Aorta (tissue), 5 donors: ENCODE measurements around the gene FBXL7. TPM values are rescaled to one million over a fixed set of nuclear protein-coding genes. Genes with fewer than 3 reads are reported as not detected.

Experiments used
- ATAC-seq: fragments of 200-7000 bp; cut with Tn5 transposase; one replicate; pipeline ENCODE4 v1.9.1; 2022; ENCODE audit warnings: moderate library complexity; ENCODE audit not compliant: low FRiP score
- DNase-seq, 2 donors: peaks; one replicate each; pipeline ENCODE4 v3.0.0-alpha.2; 2020
- H3K27ac ChIP-seq, 2 donors: one replicate each; pipeline ENCODE4 v1.5.1; 2013; ENCODE audit warnings: low read length in 2 of 2, mild to moderate bottlenecking in 2 of 2, moderate library complexity in 2 of 2, control low read depth in 1 of 2, inconsistent platforms in 1 of 2, low read depth in 1 of 2
- H3K27me3 ChIP-seq, 2 donors: one replicate each; pipeline ENCODE4 v1.6.1; 2013; ENCODE audit warnings: control low read depth in 1 of 2, low read length in 1 of 2, mild to moderate bottlenecking in 1 of 2, moderate library complexity in 1 of 2; ENCODE audit not compliant: insufficient read depth in 2 of 2, control insufficient read depth in 1 of 2
- H3K36me3 ChIP-seq, 2 donors: one replicate each; pipeline ENCODE4 v1.6.1; 2013; ENCODE audit warnings: control low read depth in 1 of 2, low read length in 1 of 2, mild to moderate bottlenecking in 1 of 2; ENCODE audit not compliant: insufficient read depth in 2 of 2, control insufficient read depth in 1 of 2
- H3K4me1 ChIP-seq, 2 donors: one replicate each; pipeline ENCODE4 v1.6.1; 2013; ENCODE audit warnings: low read length in 2 of 2, control low read depth in 1 of 2, mild to moderate bottlenecking in 1 of 2, moderate library complexity in 1 of 2; ENCODE audit not compliant: insufficient read depth in 2 of 2, control insufficient read depth in 1 of 2
- H3K4me3 ChIP-seq, 2 donors: one replicate each; pipeline ENCODE4 v1.5.1; 2013; ENCODE audit warnings: low read length in 2 of 2, control low read depth in 1 of 2, mild to moderate bottlenecking in 1 of 2
- H3K9me3 ChIP-seq: one replicate; pipeline ENCODE4 v1.6.1; 2013; ENCODE audit warnings: mild to moderate bottlenecking, low read length; ENCODE audit not compliant: control insufficient read depth
- WGBS, 2 donors: extraction: QIAGEN DNeasy Blood & Tissue Kit; methylation state at CpG; one replicate each; pipeline ENCODE4 v1.1.7; 2013; 5-methylcytosine and 5-hydroxymethylcytosine counted together
- intact Hi-C, 2 donors: fragments of 100-400 bp; cut with DNase I; formaldehyde crosslinking; loops; one replicate each; pipeline versions ENCODE4 v1.14.2 to v1.15.0; 2022
- polyA plus RNA-seq, 2 donors: library from polyadenylated mRNA; stranded (reverse); fragments of 200-250 nt; gene quantifications; one replicate each; pipeline ENCODE4 v1.2.3, GENCODE V29; 2013
- total RNA-seq, 2 donors: library from RNA; stranded (reverse); fragmentation: NEBNext Ultra II Directional; extraction: Animal tissue kit (Norgen Biotek cat#: 25700); gene quantifications; one replicate each; pipeline ENCODE4 v1.2.1, GENCODE V29; 2021
- donor health status: healthy with polysubstance abuse.
- donor health status: Bipolar disorder and iron deficiency.
- donor health status: DM: no; HTN: no; CAD: no.
- donor health status: DM: no; HTN: no; CAD: no.
- donor health status: DM: yes; HTN: yes; CAD: no.

FBXL7 gene
- total and polyA plus RNA-seq, 4 donors, result 3.9 to 32.7 (median 14.7) TPM

DNA sequence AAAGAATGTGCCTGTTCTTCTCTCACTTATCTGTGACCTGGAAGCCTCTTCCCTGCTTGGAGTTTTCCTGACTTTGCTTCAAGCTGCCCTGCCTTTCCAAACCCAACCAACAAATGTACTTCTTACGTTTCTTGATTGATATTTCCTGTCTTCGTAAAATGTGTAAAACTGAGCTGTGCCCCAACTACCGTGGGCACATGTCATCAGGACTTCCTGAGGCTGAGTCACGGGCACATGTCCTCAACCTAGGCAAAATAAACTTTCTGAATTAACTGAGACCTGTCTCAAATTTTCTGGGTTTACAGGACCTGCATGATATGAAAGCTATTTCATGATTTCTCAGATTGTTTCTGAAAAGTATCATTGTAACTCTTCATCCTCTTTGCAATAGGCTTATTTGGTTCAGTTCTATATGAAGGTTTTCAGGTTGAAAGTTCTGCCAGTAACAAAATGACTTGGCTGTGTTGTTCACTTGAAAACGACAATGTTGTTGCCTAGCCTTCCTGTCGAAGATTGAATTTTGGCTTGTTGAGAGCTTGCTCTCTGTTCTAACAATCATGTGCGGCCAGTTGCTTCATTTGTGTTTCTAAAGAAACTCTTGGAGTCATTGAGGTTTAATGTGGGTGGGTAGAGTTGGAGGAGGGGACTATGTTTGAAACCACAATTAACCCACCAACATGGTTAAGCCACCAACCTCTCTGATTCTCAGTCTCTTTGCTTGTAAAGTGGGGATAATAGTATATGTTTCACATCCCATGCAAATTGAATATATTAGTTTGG, 145.6 kb downstream of the FBXL7 start:
- H3K27ac ChIP-seq, result no peak overlapping the region
- WGBS, 2 donors, result 9 to 10% methylated on average over 7 of the region's 7 CpGs
- ATAC-seq (no peak), DNase-seq (no peak)
- no peaks in the 10 kb centered on the region for H3K9me3 ChIP-seq
- intact Hi-C loops, result no loop called here
- H3K36me3 ChIP-seq, result no peaks in the 10 kb centered on the region
- H3K4me3 ChIP-seq, result no peak overlapping the region
- H3K27me3 ChIP-seq, result no peaks in the 10 kb centered on the region
- peaks cover 11 to 17% of the 10 kb centered on the region in 2 donors for H3K4me1 ChIP-seq

DNA sequence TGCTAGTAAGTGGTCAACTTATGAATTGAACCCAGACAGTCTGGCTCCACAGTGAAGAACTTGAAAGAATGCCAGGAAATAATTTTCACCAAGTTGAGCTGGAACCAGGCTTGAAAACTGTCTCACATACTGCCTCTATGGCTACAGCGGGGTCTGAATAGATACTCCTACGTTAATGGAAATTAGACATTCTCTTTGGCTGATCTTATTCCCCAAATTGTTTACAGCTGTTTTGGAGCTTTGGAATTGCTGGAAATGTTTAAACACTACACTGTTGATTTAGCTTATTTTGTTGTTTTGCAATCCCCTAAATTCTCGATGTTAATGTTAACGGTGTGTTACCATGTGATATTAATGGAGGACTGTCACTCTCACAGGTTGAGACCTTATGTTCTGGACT, 146.4 kb downstream of the FBXL7 start:
- WGBS, 2 donors, result 29 to 70% methylated on average over 4 of the region's 4 CpGs
- H3K27me3 ChIP-seq, result no peaks in the 10 kb centered on the region
- DNase-seq (no peak), ATAC-seq (peak; percentile 19)
- intact Hi-C loops, result no loop called here
- H3K36me3 ChIP-seq, result no peaks in the 10 kb centered on the region
- peaks cover 11 to 17% of the 10 kb centered on the region in 2 donors for H3K4me1 ChIP-seq
- no peak overlapping the region for H3K27ac ChIP-seq
- H3K9me3 ChIP-seq, result no peaks in the 10 kb centered on the region
- no peak overlapping the region for H3K4me3 ChIP-seq

DNA sequence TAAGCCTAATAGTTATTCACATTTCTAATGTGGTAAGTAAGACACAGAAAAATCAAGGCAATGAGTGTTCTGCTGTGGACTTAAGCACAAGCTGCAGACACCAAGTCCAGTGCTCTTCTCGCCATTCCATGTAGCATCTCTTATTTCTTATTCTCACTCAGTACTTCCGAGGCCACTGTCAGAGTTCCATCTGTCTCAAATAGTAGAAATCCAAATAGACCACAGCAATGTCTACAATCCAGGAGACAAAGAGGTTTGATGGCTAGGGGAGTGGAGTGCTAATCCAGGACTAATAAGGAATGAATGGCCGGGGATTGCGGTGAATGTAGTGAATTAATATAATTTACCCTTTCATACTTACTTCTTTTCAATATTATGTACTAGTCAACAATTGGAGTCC, 147.3 kb downstream of the FBXL7 start:
- Histone ChIP-seq H3K4me3 (no peak overlapping the region), H3K27ac (no peak overlapping the region), H3K36me3 (no peaks in the 10 kb centered on the region), H3K9me3 (no peaks in the 10 kb centered on the region), H3K27me3 (no peaks in the 10 kb centered on the region), H3K4me1 (peaks cover 11 to 17% of the 10 kb centered on the region in 2 donors)
- DNase-seq, result no peak
- ATAC-seq, result no peak
- WGBS, 2 donors, result 72 to 84% methylated on average over 4 of the region's 4 CpGs
- intact Hi-C loops, result no loop called here

DNA sequence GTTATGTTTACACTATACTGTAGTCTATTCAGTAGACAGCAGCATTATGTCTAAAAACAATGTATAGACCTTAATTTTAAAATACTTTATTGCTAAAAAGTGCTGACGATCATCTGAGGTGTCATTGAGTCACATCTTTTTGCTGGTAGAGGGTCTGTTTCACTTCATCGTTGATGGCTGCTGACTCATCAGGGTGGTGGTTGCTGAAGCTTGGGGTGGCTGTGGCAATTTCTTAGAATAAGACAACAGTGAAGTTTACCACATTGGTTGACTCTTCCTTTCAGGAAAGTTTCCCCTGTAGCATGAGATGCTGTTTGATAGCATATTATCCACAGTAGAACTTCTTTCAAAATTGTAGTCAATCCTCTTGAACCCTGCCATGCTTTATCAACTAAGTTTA, 150.3 kb downstream of the FBXL7 start:
- DNase-seq (no peak), ATAC-seq (no peak)
- Histone ChIP-seq H3K36me3 (no peaks in the 10 kb centered on the region), H3K9me3 (no peaks in the 10 kb centered on the region), H3K4me1 (peaks cover 4 to 6% of the 10 kb centered on the region in 2 donors), H3K27me3 (no peaks in the 10 kb centered on the region), H3K27ac (no peak overlapping the region), H3K4me3 (no peak overlapping the region)
- intact Hi-C loops, result no loop called here
- 95 to 96% methylated on average over 2 of the region's 2 CpGs for WGBS, 2 donors

DNA sequence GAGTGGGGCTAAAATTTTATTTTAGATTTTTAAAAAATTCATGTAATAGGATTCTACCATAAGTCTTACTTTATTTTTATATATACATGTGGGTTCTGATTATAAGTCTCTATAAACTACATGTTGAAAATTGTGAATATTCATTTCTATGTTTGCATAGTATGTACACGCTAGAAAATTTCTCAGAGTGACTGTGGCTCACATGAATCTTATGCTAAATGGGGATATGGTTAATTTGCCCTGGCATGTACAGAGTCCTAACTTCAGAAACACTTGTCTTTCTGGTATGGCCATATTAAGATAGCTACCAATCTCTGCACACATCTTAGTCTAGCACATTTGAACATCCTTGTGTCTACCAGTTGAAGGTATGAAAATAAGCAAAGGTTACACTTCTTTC, 154.8 kb downstream of the FBXL7 start:
- no peaks in the 10 kb centered on the region for H3K27me3 ChIP-seq
- no peak overlapping the region for H3K27ac ChIP-seq
- ATAC-seq (no peak), DNase-seq (no peak)
- intact Hi-C loops, result no loop called here
- no peak overlapping the region for H3K4me3 ChIP-seq
- H3K4me1 ChIP-seq, result no peaks in the 10 kb centered on the region
- H3K36me3 ChIP-seq, result no peaks in the 10 kb centered on the region
- H3K9me3 ChIP-seq, result no peaks in the 10 kb centered on the region
- WGBS, 2 donors, result 0 to 100% methylated on average over 1 of the region's 1 CpG

DNA sequence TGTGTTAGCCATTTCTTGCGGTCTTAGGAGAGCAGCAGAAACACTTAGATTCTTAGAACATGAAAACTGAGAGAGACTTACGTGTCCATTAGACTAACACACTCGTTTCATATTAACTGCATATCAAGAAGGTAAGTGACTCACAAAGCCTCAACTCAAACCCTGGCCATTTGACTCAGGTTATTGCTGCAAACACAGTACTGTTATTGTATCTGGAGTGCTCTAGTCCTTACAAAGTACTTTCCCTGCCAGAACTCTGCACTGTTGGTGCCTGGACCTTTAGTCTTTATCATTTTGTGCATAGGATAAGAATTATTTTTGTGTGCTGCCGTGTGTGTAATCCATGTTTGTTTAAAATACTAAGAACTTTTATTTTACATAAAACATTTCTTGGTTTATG, 155.7 kb downstream of the FBXL7 start:
- Histone ChIP-seq H3K9me3 (no peaks in the 10 kb centered on the region), H3K4me3 (no peak overlapping the region), H3K36me3 (no peaks in the 10 kb centered on the region), H3K27ac (no peak overlapping the region), H3K27me3 (no peaks in the 10 kb centered on the region), H3K4me1 (no peaks in the 10 kb centered on the region)
- intact Hi-C loops, result no loop called here
- DNase-seq (no peak), ATAC-seq (no peak)
- WGBS, 2 donors, result 83% methylated on average over 4 of the region's 4 CpGs

DNA sequence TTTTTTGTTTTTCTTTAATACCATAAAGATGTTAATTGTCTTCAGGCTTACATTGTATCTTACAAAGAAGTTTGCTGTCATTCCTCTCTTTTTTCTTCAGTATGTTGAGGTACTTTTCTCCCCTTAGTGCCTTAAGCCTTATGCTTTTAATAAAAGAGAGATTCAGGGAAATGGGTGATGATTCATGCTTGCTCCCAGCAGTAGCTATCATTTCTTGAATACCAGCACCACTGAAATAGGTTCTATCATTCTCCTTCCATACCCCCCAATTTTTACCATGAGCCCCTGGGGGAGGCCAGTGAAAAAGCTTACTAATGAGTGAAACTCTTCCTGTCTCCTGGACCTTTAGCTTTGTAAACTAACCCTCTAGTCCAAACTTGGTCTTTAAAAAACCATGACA, 165.0 kb downstream of the FBXL7 start:
- Histone ChIP-seq H3K9me3 (no peaks in the 10 kb centered on the region), H3K4me3 (no peak overlapping the region), H3K4me1 (peaks cover 2 to 4% of the 10 kb centered on the region in 2 donors), H3K36me3 (no peaks in the 10 kb centered on the region), H3K27me3 (no peaks in the 10 kb centered on the region), H3K27ac (no peak overlapping the region)
- DNase-seq (no peak), ATAC-seq (no peak)
- intact Hi-C loops, result no loop called here

DNA sequence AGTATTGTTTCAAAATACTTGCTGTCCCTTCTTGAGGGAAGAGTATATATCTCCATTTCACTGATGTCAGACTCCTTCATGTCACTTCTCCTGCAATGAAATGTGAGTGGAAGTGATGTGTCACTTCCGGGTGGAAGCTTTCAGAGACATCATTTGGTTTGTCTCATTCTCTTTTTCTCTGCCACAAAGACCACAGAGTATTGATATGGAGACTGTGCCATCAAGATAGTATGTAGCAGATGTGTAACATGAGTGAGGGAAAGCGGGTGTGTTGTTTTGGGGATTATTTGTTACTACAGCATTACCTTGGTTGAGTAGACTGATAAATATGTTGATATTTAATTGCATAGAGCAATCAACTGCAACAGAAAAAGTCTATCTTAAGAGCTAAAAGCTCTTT, 169.8 kb downstream of the FBXL7 start:
- Histone ChIP-seq H3K27me3 (no peaks in the 10 kb centered on the region), H3K4me3 (no peak overlapping the region), H3K27ac (no peak overlapping the region), H3K36me3 (no peaks in the 10 kb centered on the region), H3K9me3 (no peaks in the 10 kb centered on the region), H3K4me1 (peaks cover 4% of the 10 kb centered on the region in 2 donors)
- ATAC-seq (no peak), DNase-seq (no peak)
- 96 to 97% methylated on average over 2 of the region's 2 CpGs for WGBS, 2 donors
- intact Hi-C loops, result no loop called here

DNA sequence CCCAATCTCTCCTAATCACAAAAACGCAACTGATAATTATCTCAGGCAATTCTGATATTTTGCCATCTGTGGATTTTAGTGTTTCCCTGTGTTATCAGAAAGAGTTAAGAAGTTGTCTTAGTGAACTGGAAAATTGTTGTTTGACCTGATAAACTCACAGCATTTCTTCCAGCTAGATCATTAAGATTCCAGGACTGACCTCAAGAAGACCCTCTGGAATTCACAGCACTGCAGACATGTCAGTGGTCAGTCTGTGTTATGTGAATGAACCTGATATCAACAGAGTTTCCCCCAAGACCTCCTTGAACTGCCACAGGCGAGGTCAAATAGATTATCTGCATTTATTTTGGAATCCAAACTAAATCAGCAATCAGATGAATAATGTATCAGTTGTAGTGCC, 174.7 kb downstream of the FBXL7 start:
- Histone ChIP-seq H3K27me3 (no peaks in the 10 kb centered on the region), H3K36me3 (no peaks in the 10 kb centered on the region), H3K4me3 (no peak overlapping the region), H3K27ac (no peak overlapping the region), H3K9me3 (no peaks in the 10 kb centered on the region), H3K4me1 (peaks cover 6 to 7% of the 10 kb centered on the region in 2 donors)
- intact Hi-C loops, result no loop called here
- ATAC-seq (no peak), DNase-seq (no peak)
- 41 to 46% methylated on average over 2 of the region's 2 CpGs for WGBS, 2 donors
